G401.6 (cell line): Measurements from ENCODE around the gene LYRM9.
"Not testable (repeated sequence)": the region's sequence is repeated elsewhere in the genome, so short reads cannot be mapped to it uniquely, and the experiment has no call there.

Experiments
- FAIRE-seq: peaks from 2 replicates; lab custom pipeline; 2012; peaks lifted over from hg19 to GRCh38; lab: Jason Lieb, UNC

Gene LYRM9

DNA sequence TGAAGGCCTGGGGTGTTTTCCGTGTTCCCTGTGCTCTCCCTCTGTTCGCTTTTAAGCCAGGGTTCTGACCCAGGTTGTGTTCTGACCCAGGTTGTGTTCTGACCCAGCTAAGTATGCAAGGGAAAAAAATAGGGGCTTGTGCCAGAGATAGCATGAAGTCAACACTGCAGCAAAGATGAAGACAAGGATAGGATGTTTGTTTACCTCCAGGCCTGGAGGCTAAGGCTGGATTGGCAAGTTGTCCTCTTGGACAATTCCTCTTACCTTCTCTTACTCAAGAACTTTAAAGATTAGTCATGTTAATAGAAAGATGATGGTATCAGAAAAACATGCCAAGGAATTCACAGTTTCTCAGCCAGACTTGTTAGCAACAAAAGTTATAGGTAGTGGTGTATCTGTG, 19.4 kb downstream of the LYRM9 start:
- FAIRE-seq = no peak

DNA sequence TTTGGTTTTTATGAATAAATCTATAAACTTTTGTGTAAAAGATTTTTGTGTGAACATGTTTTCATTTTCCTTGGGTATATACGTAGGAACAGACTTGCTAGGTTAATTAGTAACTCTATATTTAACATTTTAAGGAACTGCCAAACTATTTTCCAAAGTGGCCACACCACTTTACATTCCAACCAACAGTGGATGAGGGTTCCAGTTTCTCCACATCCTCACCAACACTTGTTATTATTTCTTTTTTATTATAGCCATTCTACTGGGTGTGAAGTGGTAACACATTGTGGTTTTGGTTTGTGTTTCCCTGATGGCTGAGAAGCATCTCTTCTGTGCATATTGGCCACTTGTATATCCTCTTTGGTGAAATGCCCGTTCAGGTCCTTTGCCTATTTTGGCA, 20.0 kb downstream of the LYRM9 start:
- no peak for FAIRE-seq

DNA sequence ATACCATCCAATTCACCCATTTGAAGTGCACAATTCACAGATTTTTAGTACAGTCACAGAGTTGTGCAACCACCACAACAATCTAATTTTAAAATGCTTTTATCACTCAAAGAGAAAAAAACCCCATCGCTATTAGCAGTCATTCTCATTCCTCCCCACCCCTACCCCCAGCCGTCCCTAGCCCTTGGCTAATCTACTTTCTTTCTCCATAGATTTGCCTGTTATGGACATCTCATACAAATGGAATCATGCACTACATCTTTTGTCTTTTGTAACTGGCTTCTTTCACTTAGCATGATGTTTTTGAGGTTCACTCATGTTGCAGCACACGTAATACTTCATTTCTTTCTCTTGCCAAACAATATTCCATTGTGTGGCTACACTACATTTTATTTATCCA, 20.4 kb downstream of the LYRM9 start:
- FAIRE-seq = no peak

DNA sequence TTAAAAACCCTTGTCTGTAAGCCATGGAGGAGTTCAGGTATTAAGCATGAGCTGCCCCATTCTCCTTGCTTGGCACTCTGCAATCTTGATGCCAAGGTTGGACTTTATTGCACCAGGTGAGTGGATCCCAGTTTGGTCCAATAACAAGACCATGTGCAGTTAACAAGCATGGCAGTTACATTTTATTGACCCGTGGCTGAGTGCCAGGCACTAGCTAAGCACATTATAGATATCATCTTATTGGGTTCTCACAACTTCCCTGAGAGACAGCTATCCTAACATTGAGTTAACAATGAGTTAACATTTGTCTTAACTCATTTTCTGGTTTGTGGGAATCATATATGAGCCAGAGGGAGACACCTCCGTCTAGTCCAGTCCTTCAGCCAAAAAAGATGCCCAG, 21.8 kb downstream of the LYRM9 start:
- no peak for FAIRE-seq

DNA sequence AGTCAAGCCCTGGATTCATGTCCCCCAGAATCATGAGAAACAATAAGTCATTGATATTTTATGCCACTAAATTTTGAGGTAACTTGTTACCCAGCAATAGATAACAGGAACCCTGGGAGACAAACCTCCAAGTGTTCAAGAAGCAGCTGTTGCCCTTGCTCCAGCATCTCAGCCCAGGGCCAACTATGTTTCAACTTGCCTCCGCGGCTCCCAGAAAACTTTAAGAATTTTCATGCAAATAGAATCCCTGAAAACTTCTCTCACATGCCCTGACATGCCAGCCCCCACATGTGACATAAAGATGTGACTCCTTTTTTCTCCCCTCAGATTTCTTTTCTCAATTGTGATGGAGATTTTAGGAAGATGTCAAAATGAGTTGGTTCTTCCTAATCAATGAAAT, 22.8 kb downstream of the LYRM9 start:
- no peak for FAIRE-seq

DNA sequence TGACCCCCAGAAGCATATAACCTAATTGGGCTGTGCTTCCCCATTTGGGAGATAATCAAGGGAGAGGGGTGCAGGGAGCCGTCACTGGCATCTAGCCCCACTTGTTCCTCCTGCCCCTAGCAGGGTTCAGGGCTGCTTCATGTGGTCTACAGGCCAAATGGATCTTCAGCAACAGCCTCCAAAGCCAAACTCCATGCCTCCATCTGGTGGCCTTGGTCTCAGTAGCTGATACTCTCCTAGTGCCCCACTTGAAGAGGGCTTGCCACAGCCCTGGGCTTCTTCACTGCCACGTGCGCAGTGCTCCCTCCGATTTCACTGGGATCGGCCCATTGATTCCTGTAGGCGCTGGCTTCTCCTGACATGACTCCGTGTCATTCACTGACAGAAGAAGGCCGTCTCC, 24.6 kb downstream of the LYRM9 start:
- FAIRE-seq = no peak

DNA sequence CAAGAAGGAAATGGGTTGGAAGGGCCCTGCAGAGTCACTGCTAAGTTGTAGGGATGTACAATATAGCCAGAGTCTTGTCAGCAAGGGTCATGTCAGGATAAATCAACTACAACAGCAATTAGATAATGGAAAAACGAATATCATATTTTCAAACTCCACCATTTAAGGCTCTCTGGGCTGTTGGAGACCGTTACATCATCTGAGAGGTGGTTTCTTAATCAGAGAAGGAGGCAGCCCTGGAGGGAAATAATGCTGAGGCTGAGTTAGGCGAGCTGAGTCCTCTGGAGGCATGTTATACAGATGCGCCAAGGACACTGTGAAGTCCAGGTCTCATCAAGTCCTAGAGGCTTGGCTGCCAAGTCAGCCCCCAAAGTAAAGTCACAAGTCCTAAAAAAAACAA, 30.3 kb downstream of the LYRM9 start:
- FAIRE-seq = no peak

DNA sequence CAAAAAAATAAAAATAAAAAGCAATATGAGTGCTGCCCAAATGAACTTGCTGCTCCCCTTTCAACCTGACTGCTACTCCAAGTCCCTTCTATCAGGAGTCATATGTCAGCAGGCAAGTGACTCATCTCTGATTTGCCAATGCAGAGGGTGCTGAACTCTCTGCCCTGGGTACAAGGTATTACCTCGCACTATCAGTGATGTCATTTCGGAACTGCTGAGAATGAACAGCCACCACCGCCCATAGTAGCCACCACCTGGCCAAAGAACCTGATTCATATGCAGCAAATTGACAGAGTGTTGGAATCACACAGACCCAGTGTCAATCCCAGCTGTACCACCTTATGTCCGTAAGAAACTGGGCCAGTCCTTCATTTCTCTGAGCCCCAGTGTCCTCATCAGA, 31.2 kb downstream of the LYRM9 start:
- FAIRE-seq = no peak

DNA sequence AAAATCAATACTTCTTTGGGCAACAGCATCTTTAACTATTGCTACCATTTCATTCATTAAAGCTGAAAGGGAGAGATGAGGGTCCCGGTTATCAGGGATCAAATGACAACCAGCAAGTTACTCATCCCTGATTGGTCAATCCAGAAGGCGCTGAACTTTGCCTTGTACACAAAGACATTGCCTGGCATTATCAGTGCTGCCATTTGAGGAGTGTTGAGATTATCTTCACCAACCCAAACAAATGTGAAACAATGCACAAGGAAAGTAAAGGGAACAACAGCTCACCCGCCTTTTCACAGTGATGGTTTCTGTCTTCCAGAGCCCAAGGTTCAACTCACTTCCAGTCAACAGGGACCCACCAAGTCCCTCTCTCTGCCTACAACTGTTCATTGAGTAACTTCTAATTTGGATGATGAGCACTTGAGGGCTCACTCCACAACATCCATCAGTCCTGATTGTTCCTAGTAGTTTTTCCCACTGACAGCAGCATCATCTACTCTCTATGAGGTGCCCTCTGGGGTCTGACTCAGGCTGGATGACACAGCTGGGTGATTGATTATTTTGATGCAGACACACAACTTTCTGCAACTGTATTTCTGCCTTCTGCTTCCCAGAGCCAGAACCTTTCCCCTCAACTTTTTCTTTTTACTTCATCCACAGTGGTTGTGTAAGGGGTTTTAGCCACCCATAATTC, 32.0 kb downstream of the LYRM9 start:
- FAIRE-seq = no peak

DNA sequence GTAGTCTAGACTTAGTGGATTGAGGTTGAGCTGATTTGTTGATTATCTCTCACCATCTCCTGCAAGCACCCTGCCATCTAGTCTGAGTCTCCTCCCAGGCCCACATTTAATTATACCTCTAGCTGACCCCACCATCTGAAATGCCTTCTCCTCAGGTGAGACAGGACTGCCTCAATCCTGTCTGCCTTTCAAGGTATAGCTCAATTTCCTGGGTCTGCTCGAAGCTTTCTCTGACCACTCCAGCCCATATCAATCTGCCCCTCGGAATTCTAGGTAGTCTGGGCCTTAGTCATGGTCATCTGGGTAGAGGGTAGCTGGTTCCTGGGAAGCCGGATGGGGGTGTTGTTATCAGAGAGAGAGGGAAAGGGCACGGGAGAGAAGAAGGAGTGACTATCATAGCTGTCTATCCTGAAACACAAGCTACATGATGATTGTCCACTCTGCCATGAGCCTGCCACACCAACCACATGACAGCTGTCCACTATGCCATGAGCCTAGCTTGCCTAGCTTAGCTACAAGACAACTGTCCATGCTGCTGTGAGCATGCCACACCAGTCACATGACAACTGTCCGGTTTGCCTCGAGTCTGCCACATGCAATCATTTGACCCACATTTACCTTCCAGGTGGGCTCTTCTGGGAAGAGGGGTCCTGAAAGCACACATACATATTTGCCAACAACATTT, 34.4 kb downstream of the LYRM9 start:
- no peak for FAIRE-seq

DNA sequence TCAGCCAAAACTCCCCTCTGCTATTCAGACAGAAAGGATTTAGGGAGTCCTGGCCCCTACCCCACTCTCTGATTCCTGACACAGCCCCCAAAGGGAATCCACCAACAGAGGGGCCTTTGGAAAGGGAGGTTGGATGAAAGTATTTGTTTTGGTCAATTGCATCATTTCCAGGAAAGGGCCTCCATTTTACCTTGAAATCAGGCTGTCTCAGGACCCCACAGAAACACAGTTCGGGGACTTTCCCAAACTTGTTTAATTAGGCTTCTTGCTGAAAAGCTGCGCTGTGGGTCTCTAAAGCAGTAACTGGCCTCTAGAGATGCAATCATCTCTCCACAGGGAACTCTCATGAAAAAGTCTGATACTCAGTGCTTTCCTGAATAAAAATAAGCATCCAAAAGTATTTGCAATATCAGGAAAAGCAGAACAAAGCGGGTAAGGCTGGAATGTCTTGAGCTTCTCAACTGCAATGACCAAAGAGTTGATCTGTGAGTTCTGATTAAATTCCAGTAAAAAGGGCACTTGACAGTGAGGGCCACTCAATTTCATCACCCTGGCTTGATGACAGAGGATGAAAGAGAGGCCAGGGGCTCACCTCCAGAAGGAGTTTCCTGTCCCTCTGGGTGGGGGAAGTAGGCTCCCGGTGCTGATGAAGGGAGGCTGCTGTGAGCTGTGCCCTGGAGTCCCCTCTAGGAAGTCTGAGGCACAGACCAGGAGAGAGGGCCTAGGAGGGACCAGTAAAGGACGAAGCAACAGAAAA, 36.3 kb downstream of the LYRM9 start:
- FAIRE-seq = no peak

DNA sequence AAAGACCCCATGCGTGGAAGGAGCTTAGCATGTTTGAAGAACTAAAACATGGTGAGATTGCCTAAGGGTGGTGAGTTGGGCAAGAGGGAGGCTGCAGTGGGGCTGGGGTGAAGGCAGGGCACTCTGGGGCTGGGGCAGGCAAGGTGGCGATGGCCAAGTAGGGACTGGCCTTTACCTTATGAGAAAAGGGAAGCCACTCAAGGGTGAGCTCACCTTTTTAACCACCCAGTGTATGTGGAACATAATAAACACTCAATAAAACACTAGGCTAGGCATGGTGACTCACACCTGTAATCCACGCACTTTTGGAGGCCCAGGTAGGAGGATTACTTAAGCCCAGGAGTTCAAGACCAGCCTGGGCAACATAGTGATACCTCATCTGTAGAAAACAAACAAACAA, 37.7 kb downstream of the LYRM9 start:
- no peak for FAIRE-seq

DNA sequence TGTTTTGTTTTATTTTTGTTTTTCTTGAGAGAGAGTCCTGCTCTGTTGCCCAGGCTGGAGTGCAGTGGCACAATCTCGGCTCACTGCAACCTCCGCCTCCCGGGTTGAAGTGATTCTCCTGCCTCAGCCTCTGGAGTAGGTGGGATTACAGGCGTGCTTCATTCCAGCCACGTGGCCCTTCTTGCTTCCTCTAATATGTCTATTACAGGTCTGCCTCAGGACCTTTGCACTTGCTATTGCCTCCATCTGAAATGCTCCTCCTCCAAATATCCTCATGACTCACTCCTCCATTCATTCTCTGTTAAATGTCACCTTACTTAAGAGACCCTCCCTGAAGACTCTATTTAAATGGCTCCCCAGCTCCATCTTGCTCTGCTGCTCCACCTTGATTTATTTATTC, 39.0 kb downstream of the LYRM9 start:
- no peak for FAIRE-seq

DNA sequence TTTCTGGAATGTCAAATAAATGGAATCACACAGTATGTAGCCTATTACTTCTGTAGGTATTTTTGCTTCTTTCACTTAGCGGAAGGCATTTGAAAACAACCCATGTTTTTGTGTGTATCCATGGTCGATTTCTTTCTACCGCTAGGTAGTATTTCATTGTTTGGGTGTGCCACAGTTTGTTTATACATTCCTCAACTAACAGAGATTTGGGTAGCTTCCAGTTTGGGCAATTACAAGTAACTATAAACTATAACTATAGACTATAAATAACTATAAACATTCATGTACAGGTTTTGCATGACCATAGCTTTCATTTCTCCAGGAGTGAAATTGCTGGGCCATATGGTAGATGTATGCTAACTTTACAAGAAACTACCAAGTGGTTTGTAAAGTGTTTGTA, 40.1 kb downstream of the LYRM9 start:
- FAIRE-seq = no peak

DNA sequence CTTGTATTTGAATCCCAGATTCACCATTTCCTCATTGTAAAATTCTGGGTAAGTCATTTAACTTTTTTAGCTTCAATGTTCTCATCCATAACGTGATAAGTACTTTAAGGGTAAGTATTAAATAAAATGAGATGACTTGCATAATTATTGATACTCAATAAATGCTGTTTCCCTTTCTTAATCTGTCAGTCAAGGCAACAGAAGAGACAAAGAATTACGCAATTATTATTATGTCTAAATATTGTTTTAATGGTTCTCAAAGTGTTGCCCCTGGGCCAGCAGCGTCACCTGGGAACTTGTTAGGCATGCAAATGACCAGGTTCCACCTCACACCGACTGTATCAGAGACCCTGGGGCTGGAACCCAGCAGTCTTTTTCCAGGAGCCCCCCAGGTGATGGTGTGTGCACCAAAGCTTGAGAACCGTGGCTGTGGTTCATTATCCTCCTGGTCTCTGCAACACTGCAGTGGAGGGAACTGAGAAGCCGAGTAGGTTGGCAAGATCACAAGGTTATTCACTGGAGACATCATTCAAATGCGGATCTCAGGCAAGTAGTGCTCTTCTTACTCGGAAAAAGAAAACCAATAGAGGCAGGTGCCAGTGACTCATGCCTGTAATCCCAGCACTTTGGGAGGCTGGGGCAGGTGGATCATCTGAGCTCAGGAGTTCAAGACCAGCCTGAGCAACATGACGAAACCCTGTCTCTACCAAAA, 43.5 kb downstream of the LYRM9 start:
- FAIRE-seq = no peak

DNA sequence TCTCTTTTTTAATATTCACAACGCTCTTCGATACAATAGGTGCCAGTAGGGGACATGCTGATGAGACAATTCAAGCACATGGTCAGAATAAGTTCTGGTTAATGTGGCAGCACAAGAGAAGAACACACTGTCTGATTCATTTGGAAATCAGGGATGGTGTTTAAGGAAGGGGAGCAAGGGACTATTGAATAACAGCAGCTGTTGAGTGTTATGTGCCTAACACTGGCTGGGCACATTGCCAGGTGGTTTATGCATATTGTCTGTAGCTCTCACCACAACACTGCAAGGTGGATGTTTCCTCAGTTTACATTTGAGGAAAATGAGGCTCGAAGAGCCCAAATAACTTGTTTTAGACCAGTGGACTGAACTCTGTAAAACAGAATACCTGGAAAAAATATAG, 44.2 kb downstream of the LYRM9 start:
- FAIRE-seq = no peak

DNA sequence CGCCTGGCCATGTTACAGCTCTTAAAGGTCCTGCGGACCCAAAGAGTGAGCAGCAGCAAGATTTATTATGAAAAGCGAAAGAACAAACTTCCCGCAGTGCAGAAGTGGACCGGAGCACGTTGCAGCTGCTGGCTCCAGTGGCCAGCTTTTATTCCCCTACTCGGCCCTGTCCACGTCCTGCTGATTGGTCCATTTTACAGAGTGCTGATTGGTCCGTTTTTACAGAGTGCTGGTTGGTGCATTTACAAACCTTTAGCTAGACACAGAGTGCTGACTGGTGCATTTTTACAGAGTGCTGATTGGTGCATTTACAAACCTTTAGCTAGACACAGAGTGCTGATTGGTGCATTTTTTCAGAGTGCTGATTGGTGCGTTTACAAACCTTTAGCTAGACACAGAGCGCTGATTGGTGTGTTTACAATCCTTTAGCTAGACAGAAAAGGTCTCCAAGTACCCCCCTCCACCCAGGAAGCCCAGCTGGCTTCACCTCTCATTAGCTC, 46.3 kb downstream of the LYRM9 start:
- not testable (repeated sequence) for FAIRE-seq

DNA sequence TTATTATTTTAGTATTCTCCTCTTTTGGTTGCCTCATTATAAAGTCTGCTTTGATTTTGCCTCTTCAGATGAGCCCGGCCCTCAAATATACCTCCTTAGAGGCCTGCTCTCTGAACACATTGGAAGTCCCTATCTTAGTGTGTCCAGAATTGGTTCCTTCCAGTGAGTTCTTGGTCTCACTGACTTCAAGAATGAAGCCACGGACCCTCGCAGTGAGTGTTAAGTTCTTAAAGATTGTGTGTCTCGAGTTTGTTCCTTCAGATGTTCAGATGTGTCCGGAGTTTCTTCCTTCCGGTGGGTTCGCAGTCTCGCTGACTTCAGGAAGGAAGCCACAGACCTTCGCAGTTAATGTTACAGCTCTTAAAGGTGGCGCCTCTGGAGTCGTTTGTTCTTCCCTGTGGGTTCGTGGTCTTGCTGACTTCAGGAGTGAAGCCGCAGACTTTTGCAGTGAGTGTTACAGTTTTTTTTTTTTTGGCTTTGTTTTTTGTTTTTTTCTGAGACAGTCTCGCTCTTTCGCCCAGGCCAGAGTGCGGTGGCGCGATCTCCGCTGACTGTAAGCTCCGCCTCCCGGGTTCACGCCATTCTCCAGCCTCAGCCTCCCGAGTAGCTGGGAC, 47.0 kb downstream of the LYRM9 start:
- no peak for FAIRE-seq

DNA sequence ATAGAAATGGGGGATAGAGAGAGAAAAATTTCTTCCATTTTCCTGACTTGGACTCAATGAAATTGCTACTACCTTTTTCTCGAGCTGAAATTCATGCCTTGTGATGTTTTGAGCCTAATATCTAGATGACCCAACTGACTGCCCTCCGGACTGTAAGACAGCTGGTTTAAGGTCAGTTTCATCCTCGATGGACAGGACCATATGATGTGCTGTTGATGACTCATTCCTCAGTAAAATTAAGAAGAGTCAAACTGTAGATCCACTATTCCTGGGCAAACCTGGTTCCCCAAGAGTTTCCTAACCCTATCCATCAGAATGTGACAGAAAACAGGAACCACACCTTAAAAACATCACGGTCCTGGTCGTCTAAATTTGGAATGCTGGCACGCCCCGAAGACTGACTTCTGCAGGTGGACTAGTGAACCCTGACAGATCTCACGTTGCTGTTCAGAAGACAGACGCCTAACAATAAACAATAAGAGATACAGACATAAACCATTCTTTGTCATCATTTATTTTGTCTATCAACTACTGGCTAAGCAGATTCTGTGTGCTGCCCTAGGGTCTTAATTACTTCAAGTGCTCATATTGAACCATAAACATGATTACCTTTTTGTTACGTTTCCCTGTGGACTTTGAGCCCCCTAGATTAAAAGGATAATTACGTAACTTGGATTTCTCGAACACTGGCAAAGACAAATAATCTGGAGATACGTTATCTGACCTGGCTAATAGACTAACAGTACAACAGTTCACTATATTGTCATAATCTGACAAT, 47.7 kb downstream of the LYRM9 start:
- FAIRE-seq = no peak

DNA sequence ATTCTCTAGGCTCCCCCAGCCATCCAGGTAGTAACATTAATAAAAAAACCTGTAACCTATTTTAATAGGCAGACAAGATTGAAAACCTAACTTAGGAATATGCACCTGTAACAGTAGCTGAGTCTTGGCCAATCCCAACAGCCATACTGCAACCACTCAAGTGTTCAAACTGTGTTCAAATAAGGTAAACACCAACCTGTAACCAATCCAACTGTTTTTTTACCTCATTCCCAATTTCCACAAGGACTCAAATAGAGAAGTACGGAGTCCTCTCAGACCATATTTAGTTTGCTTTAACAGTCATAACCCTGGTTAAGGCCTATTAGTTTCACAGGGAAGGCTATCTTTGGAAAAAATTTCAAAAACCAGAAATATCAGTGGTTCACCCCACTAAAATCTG, 52.5 kb downstream of the LYRM9 start:
- no peak for FAIRE-seq

DNA sequence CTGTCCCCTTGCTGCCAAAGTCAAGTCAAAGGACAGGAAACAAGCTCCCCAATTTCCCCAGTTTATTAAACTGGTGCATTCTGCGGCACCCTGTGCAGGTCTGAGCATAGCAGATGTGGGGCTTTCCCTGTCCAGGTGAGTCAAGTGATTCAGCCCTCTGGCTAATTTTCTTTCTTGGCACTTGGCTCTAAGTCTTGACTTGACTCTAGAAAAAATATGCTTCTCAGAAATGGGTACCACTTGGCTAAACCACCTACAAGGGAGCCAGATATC, 52.8 kb downstream of the LYRM9 start:
- not testable (repeated sequence) for FAIRE-seq
